HL-60 (cell line): Measurements from ENCODE around the gene RUNX2.

Experiments
- DNase-seq, 2 experiments: peaks; one replicate each; pipeline ENCODE4 v3.0.0-alpha.2; 2010 to 2020; ENCODE audit warnings: low read depth in 1 of 2, low spot score in 1 of 2
- H3K27ac ChIP-seq: fragments of 250-450 bp; sonication (Bioruptor Pico); replicated peaks from 2 replicates; pipeline ENCODE4 v1.5.1; 2020; ENCODE audit warnings: mild to moderate bottlenecking, moderate library complexity
- H3K27me3 ChIP-seq: fragments of 250-450 bp; sonication (Bioruptor Pico); 2 replicates; pipeline ENCODE4 v1.5.1; 2021; ENCODE audit warnings: mild to moderate bottlenecking, moderate library complexity; ENCODE audit not compliant: insufficient read depth, poor library complexity, severe bottlenecking
- H3K4me3 ChIP-seq: replicated peaks from 2 replicates; pipeline ENCODE4 v1.5.1; 2011; ENCODE audit warnings: mild to moderate bottlenecking, control low read depth, low read length; ENCODE audit not compliant: insufficient read depth
- CTCF ChIP-seq: IDR thresholded peaks from one replicate; pipeline ENCODE4 v1.5.1; 2011; ENCODE audit warnings: low read length, control low read depth, inconsistent platforms; ENCODE audit not compliant: insufficient read depth
- GABPA ChIP-seq: IDR thresholded peaks from 2 replicates; pipeline ENCODE4 v1.6.1; 2012; ENCODE audit warnings: low read depth
- POLR2AphosphoS5 ChIP-seq: IDR thresholded peaks from 2 replicates; pipeline ENCODE4 v1.6.1; 2012; ENCODE audit warnings: low read depth
- REST ChIP-seq: IDR thresholded peaks from 2 replicates; pipeline ENCODE4 v1.6.1; 2012; ENCODE audit warnings: low read depth; ENCODE audit not compliant: insufficient replicate concordance
- SPI1 ChIP-seq: IDR thresholded peaks from 2 replicates; pipeline ENCODE4 v1.6.1; 2012; ENCODE audit warnings: low read depth, mild to moderate bottlenecking, borderline replicate concordance

Gene RUNX2

GRCh38 chr6:45618259-45618658 lies 290.1 kb downstream of the RUNX2 start:
- Histone ChIP-seq H3K27me3 (no peaks in the 10 kb centered on the region), H3K4me3 (no peak overlapping the region), H3K27ac (no peak overlapping the region)
- DNase-seq, result no peak
- TF ChIP-seq REST (no peak), CTCF (no peak), GABPA (no peak), POLR2AphosphoS5 (no peak), SPI1 (no peak)

GRCh38 chr6:45619211-45619760 lies 291.2 kb downstream of the RUNX2 start:
- Histone ChIP-seq H3K4me3 (no peak overlapping the region), H3K27ac (no peak overlapping the region), H3K27me3 (no peaks in the 10 kb centered on the region)
- no peak for TF ChIP-seq SPI1
- no peak for TF ChIP-seq REST
- no peak for TF ChIP-seq GABPA
- TF ChIP-seq CTCF, result no peak
- no peak for TF ChIP-seq POLR2AphosphoS5
- no peak for DNase-seq

- DNase-seq, result no peak
- Histone ChIP-seq H3K4me3 (no peak overlapping the region), H3K27ac (no peak overlapping the region), H3K27me3 (no peaks in the 10 kb centered on the region)
- TF ChIP-seq SPI1, result peak; percentile 56; the same call in 1 of the 2 replicates
- TF ChIP-seq REST, result no peak
Measured at GRCh38 chr6:45619994-45620471, 291.9 kb downstream of the RUNX2 start.
